GM18520 (cell line): ENCODE measurements around the gene FHIT.

Experiments
- ATAC-seq: cut with Tn5 transposase; IDR thresholded peaks from one replicate; pipeline ENCODE4 v1.9.1; 2021; ENCODE audit not compliant: unreplicated experiment

FHIT gene

GRCh38 chr3:60045686-60046085, 1205.6 kb downstream of the FHIT start:
- ATAC-seq, result no peak

- ATAC-seq, result no peak
These were observed 1214.4 kb downstream of the FHIT start for GRCh38 chr3:60036803-60037202.

GRCh38 chr3:60033901-60034453, 1217.3 kb downstream of the FHIT start:
- ATAC-seq, result no peak

- ATAC-seq, result no peak
These were observed 1220.3 kb downstream of the FHIT start for GRCh38 chr3:60030982-60031381.

GRCh38 chr3:60028233-60028632, 1223.0 kb downstream of the FHIT start:
- ATAC-seq, result no peak

- no peak for ATAC-seq
These were observed 1223.9 kb downstream of the FHIT start for GRCh38 chr3:60027335-60027734.

- no peak for ATAC-seq
These were observed 1225.9 kb downstream of the FHIT start for GRCh38 chr3:60025096-60026050.

- ATAC-seq, result no peak
These were observed 1226.9 kb downstream of the FHIT start for GRCh38 chr3:60024400-60024799.

GRCh38 chr3:60023189-60023588, 1228.1 kb downstream of the FHIT start:
- no peak for ATAC-seq

- no peak for ATAC-seq
These were observed 1233.6 kb downstream of the FHIT start for GRCh38 chr3:60017631-60018030.

- ATAC-seq, result no peak
These were observed 1236.1 kb downstream of the FHIT start for GRCh38 chr3:60015032-60015705.

GRCh38 chr3:60013241-60013640, 1238.0 kb downstream of the FHIT start:
- ATAC-seq, result no peak

GRCh38 chr3:60011218-60011617, 1240.0 kb downstream of the FHIT start:
- no peak for ATAC-seq

GRCh38 chr3:60010781-60011180, 1240.5 kb downstream of the FHIT start:
- ATAC-seq, result no peak

- no peak for ATAC-seq
These were observed 1241.2 kb downstream of the FHIT start for GRCh38 chr3:60009931-60010478.

- no peak for ATAC-seq
These were observed 1249.9 kb downstream of the FHIT start for GRCh38 chr3:60001369-60001768.

GRCh38 chr3:60000311-60001105, 1250.7 kb downstream of the FHIT start:
- ATAC-seq, result no peak

GRCh38 chr3:59998058-59998457, 1253.2 kb downstream of the FHIT start:
- no peak for ATAC-seq

GRCh38 chr3:59997583-59997982, 1253.7 kb downstream of the FHIT start:
- no peak for ATAC-seq

- ATAC-seq, result no peak
These were observed 1255.2 kb downstream of the FHIT start for GRCh38 chr3:59996056-59996455.

- no peak for ATAC-seq
These were observed 1255.7 kb downstream of the FHIT start for GRCh38 chr3:59995563-59995962.
